H54 (cell line): Measurements from ENCODE around the gene PELI3.
"Not testable (repeated sequence)": the region's sequence is repeated elsewhere in the genome, so short reads cannot be mapped to it uniquely, and the experiment has no call there.

Experiments
- DNase-seq: peaks from one replicate; pipeline ENCODE4 v3.0.0; 2011; ENCODE audit warnings: low spot score, mixed read lengths; ENCODE audit not compliant: insufficient read length
- FAIRE-seq: peaks from 3 replicates; lab custom pipeline; 2011; peaks lifted over from hg19 to GRCh38; lab: Jason Lieb, UNC
- POLR2A ChIP-seq: IDR thresholded peaks from 2 replicates; pipeline ENCODE4 v1.6.1; 2011; ENCODE audit warnings: low read depth, mild to moderate bottlenecking, low read length

The PELI3 gene

GRCh38 chr11:66462911-66463310 lies 3.8 kb upstream of the PELI3 start:
- FAIRE-seq = no peak
- TF ChIP-seq POLR2A = no peak

DNA sequence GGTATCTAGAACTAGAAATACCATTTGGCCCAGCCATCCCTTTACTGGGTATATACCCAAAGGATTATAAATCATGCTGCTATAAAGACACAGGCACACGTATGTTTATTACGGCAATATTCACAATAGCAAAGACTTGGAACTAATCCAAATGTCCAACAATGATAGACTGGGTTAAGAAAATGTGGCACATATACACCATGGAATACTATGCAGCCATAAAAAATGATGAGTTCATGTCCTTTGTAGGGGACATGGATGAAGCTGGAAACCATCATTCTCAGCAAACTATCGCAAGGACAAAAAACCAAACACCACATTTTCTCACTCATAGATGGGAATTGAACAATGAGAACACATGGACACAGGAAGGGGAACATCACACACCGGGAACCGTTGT lies 2.6 kb upstream of the PELI3 start:
- not testable (repeated sequence) for DNase-seq, FAIRE-seq

More at GRCh38 chr11:66462911-66463310, 3.8 kb upstream of the PELI3 start:
- DNase-seq = no peak

DNA sequence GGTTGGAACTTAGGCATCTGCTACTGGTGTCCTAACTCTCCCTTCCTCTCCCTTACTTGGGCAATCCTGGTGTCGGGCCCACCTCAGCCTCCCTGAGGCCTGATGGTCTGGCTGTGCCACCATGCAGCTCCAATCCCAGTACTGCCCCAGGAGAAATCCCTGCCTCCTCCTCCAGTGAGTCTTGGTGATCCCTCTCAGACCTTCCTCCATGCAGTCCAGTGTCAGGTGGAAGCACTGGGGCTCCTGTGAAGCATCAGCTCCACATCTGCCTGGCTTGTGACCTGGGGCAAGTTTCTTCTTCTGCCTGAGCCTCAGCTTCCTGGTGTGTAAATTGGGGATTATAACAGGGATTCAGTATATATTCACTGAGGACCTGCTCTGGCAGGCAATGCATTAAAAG lies 1.8 kb upstream of the PELI3 start:
- no peak for DNase-seq
- no peak for TF ChIP-seq POLR2A
- FAIRE-seq = no peak

- DNase-seq = no peak
- no peak for TF ChIP-seq POLR2A
- FAIRE-seq = no peak
Measured at GRCh38 chr11:66465373-66466224, 1.1 kb upstream of the PELI3 start.

- 0 out of 2 replicates have a peak, but pooled peaks have one; percentile 1 for TF ChIP-seq POLR2A
- no peak for FAIRE-seq
- peak; percentile 61 for DNase-seq
Measured at GRCh38 chr11:66467034-66467659, 442 bp downstream of the PELI3 start.

- FAIRE-seq (no peak), DNase-seq (peak; percentile 46)
- no peak for TF ChIP-seq POLR2A
Measured at GRCh38 chr11:66467756-66468155, 1.1 kb downstream of the PELI3 start.

GRCh38 chr11:66468691-66469090 lies 2.0 kb downstream of the PELI3 start:
- TF ChIP-seq POLR2A = no peak
- no peak for FAIRE-seq

DNA sequence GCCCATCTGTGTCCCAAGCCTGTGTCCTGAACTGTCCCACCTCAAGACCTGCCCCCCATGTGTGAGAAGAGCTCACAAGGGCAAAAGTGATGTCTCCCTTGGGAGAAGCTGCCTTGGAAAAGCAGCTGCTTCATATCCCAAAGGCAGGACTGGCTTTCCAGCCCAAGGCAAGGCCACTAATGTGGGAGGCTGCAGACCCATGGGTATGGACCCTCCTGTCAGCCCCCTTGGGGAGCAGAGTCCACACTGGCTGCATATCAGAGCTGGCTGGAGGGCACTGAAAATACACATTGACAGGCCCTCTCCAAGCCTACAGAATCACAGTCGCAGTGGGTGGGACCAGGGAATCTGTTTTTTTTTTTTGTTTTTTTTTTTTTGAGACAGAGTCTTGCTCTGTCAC lies 2.7 kb downstream of the PELI3 start:
- no peak for TF ChIP-seq POLR2A
- no peak for DNase-seq
- FAIRE-seq = no peak

More at GRCh38 chr11:66468691-66469090, 2.0 kb downstream of the PELI3 start:
- no peak for DNase-seq

DNA sequence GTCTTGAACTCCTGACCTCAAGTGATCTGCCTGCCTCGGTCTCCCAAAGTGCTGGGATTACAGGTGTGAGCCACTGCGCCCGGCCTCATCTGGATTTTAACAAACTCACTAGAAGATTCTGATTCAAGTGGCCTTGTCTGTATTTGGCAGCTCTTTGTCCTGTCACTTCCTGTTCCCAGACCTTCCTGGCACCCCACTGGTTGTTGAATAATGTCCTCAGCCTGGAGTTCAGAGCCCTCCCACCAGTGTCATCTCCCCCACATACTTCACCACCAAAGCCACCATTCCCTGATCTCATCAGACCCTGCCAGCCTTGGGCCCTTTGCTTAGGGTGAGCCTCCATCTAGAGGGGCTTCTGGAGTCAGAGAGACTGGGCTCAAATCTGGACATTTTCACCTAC lies 3.3 kb downstream of the PELI3 start:
- DNase-seq = no peak
- no peak for FAIRE-seq
- no peak for TF ChIP-seq POLR2A

DNA sequence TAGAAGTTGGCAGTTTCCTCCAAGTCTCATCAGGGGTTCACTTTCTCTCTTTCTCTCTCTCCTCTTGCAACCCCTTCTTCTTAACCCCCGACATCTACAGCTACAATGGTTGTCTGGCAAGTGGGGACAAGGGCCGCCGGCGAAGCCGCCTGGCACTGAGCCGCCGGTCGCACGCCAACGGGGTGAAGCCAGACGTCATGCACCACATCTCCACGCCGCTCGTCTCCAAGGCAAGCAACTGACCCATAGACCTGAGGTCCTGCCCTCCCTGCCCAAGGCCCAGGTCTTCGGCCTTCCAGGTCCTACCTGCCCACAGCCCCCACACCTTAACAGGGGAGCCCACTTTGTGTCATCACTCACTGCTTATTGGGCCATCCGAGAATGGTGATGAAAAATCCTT lies 4.4 kb downstream of the PELI3 start:
- no peak for TF ChIP-seq POLR2A
- no peak for DNase-seq
- no peak for FAIRE-seq

- DNase-seq (no peak), FAIRE-seq (no peak)
- no peak for TF ChIP-seq POLR2A
Measured at GRCh38 chr11:66472054-66472453, 5.3 kb downstream of the PELI3 start.

GRCh38 chr11:66473167-66473566 lies 6.5 kb downstream of the PELI3 start:
- TF ChIP-seq POLR2A = no peak
- FAIRE-seq (no peak), DNase-seq (no peak)

DNA sequence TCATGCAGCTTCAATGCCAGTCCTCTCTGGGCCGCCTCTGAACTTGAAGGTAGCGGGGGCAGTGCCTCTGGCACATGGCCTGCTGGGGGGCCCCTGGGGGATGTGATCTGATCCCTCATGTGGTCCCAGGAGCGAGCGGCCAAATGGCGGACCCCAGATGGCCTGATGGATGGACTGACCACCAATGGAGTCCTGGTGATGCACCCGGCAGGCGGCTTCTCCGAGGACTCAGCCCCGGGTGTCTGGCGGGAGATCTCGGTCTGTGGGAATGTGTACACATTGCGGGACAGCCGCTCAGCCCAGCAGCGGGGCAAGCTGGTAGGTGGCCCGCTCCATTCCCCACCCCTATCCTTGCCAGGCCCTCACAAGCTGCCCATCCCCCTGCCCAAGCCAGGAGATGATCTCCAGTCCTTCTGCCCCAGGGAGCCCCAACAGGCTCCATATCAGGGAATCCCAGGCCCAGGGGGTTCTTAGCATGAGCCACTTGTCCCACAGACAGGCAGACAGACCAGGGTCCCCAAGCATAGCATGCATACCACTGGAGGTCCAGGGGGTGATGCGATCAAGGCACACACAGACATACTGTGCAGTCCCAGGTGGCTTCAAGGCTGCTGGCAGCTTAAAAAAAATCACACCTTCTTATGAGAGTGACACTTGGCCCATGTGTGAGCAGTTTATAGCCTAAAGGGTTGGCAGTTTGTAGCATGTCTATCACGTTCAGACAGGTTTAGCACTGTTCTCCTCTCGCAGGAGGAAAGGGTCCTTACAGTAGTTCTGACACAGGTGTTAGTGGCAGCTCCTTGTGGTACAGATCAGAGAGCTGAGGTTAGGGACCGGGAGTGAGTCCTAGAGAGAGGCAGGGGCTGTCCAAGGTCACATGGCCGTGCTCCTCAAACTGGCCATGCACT lies 7.2 kb downstream of the PELI3 start:
- DNase-seq = no peak
- no peak for TF ChIP-seq POLR2A
- FAIRE-seq = no peak
